Measurements from ENCODE around the gene FLRT1. TPM values are rescaled to one million over a fixed set of nuclear protein-coding genes. Genes with fewer than 3 reads are reported as not detected.

The FLRT1 gene
- total and polyA plus RNA-seq, 4 donors = 0.02 to 0.32 (median 0.05) TPM; not detected in 1

GRCh38 chr11:64060861-64061444, 25.2 kb downstream of the FLRT1 start (continued):
- no peak for TF ChIP-seq FOXA2 (IDR thresholded peaks at IDR 0.05)

- Histone ChIP-seq H3K4me1 (ENCODE audit: control insufficient read depth in 4 of 4, insufficient read depth in 4 of 4, low read length in 3 of 4) (peaks cover 0 to 5% (median 2%) of the 10 kb centered on the region in 4 donors), H3K9me3 (ENCODE audit: control insufficient read depth in 4 of 4, low read length in 3 of 4) (no peaks in the 10 kb centered on the region), H3K27ac (ENCODE audit: low read depth in 1 of 2, low read length in 2 of 2) (no peak overlapping the region), H3K4me3 (ENCODE audit: low read depth in 1 of 3, low read length in 3 of 3) (no peak overlapping the region), H3K9ac (ENCODE audit: low read depth in 1 of 2, low read length in 2 of 2) (no peak overlapping the region), H3K27me3 (ENCODE audit: control insufficient read depth in 4 of 4, insufficient read depth in 4 of 4, low read length in 3 of 4) (no peaks in the 10 kb centered on the region), H3K36me3 (ENCODE audit: control insufficient read depth in 4 of 4, insufficient read depth in 3 of 4, low read depth in 1 of 4, low read length in 3 of 4) (peaks cover 0 to 1% (median 0%) of the 10 kb centered on the region in 4 donors)
- WGBS = 95% methylated on average over 16 of the region's 16 CpGs
- TF ChIP-seq MAX (IDR thresholded peaks at IDR 0.05) = no peak
- DNase-seq (ENCODE audit: low spot score) = no peak
Observed at GRCh38 chr11:64062185-64063039, 26.7 kb downstream of the FLRT1 start.

- H3K4me1 ChIP-seq (ENCODE audit: control insufficient read depth in 4 of 4, insufficient read depth in 4 of 4, low read length in 3 of 4) = peaks cover 0 to 5% (median 2%) of the 10 kb centered on the region in 4 donors
- H3K27ac ChIP-seq (ENCODE audit: low read depth in 1 of 2, low read length in 2 of 2) = no peak overlapping the region
- no peak for DNase-seq (ENCODE audit: low spot score)
- no peak overlapping the region for H3K4me3 ChIP-seq (ENCODE audit: low read depth in 1 of 3, low read length in 3 of 3)
- H3K27me3 ChIP-seq (ENCODE audit: control insufficient read depth in 4 of 4, insufficient read depth in 4 of 4, low read length in 3 of 4) = no peaks in the 10 kb centered on the region
- H3K36me3 ChIP-seq (ENCODE audit: control insufficient read depth in 4 of 4, insufficient read depth in 3 of 4, low read depth in 1 of 4, low read length in 3 of 4) = peaks cover 0 to 1% (median 0%) of the 10 kb centered on the region in 4 donors
- no peak for TF ChIP-seq RXRA (IDR thresholded peaks at IDR 0.05)
- no peak for TF ChIP-seq NR2F2 (IDR thresholded peaks at IDR 0.05)
- no peak for TF ChIP-seq MAX (IDR thresholded peaks at IDR 0.05)
- TF ChIP-seq EGR1 (IDR thresholded peaks at IDR 0.05; ENCODE audit: low read depth in 2 of 2) = no peak
- TF ChIP-seq REST (IDR thresholded peaks at IDR 0.05) = no peak
- TF ChIP-seq YY1 (IDR thresholded peaks at IDR 0.05) = no peak
- no peak for TF ChIP-seq GABPA (IDR thresholded peaks at IDR 0.05 in 1 of 2, conservative IDR thresholded peaks at IDR 0.05 in 1 of 2)
- 95% methylated on average over 13 of the region's 13 CpGs for WGBS
- no peak overlapping the region for H3K9ac ChIP-seq (ENCODE audit: low read depth in 1 of 2, low read length in 2 of 2)
- H3K9me3 ChIP-seq (ENCODE audit: control insufficient read depth in 4 of 4, low read length in 3 of 4) = no peaks in the 10 kb centered on the region
Observed at GRCh38 chr11:64063777-64064176, 28.0 kb downstream of the FLRT1 start.
